GM12874 (cell line): ENCODE measurements around the gene BSND.

Experiments used
- CTCF ChIP-seq: IDR thresholded peaks from 2 replicates; pipeline ENCODE4 v1.5.1; 2011; ENCODE audit warnings: low read depth, mild to moderate bottlenecking, control low read depth, low read length, moderate library complexity; ENCODE audit not compliant: insufficient read depth

The BSND gene

GRCh38 chr1:54998677-54999076 is at the start of gene BSND:
TSS of gene BSND (plus strand) at chr1:54998933. CDS start at chr1:54999187, 254 bp downstream.
- TF ChIP-seq CTCF: no peak

- no peak for TF ChIP-seq CTCF
Measured at GRCh38 chr1:54949053-54949452, 49.7 kb upstream of the BSND start.

- no peak for TF ChIP-seq CTCF
Measured at GRCh38 chr1:54950006-54950368, 48.7 kb upstream of the BSND start.

- peak; percentile 64 for TF ChIP-seq CTCF
Measured at GRCh38 chr1:54950369-54951163, 48.2 kb upstream of the BSND start.

GRCh38 chr1:54951810-54952226 is 46.9 kb upstream of the BSND start:
- no peak for TF ChIP-seq CTCF

- TF ChIP-seq CTCF: no peak
Measured at GRCh38 chr1:54952950-54953718, 45.6 kb upstream of the BSND start.

GRCh38 chr1:54953846-54954245 is 44.9 kb upstream of the BSND start:
- TF ChIP-seq CTCF: no peak
